ENCODE measurements around the gene SLC6A5. TPM values are rescaled to one million over a fixed set of nuclear protein-coding genes. Genes with fewer than 3 reads are reported as not detected.

Gene SLC6A5
- total and polyA plus RNA-seq, 2 donors (not counting 3 experiments of a cell fraction or from before 2014, with no cell fraction given), result not detected

- TF ChIP-seq POLR2A (IDR thresholded peaks at IDR 0.05; ENCODE audit: low read depth, low read length) (no peak), CTCF (IDR thresholded peaks at IDR 0.05; ENCODE audit: extremely low read depth in 1 of 2, insufficient read depth in 1 of 2, low read depth in 1 of 2, low read length in 2 of 2) (peak in 1 of 2 donors; percentile 9)
- intact Hi-C loops (cut with micrococcal nuclease) (loop anchor here (1.0 kb wide), 1 partner anchor 24 kb away; no protein-coding TSS in a partner anchor), dilution Hi-C loops (cut with MboI; ENCODE audit: extremely low pct_ligation_motif_present, low sequenced_read_pairs) (no loop called here)
- Histone ChIP-seq H4K20me1 (replicated peaks; ENCODE audit: control insufficient read depth, extremely low read depth, insufficient read depth, low read length) (no peaks in the 10 kb centered on the region), H3K4me2 (ENCODE audit: insufficient read depth, low read length) (no peak overlapping the region), H3K79me2 (ENCODE audit: control insufficient read depth, insufficient read depth, low read length) (no peaks in the 10 kb centered on the region), H3K27ac (ENCODE audit: insufficient read depth, low read depth, low read length) (no peak overlapping the region), H3K4me1 (ENCODE audit: control insufficient read depth, extremely low read depth, insufficient read depth, low read length) (no peaks in the 10 kb centered on the region), H3K9me1 (replicated peaks; ENCODE audit: control insufficient read depth, extremely low read depth, insufficient read depth, low read length) (no peaks in the 10 kb centered on the region), H3K27me3 (ENCODE audit: control insufficient read depth in 2 of 2, insufficient read depth in 2 of 2, low read length in 2 of 2) (peaks cover 32 to 45% of the 10 kb centered on the region in 2 experiments), H3K9me3 (replicated peaks; ENCODE audit: control insufficient read depth, insufficient read depth, low read length) (no peaks in the 10 kb centered on the region), H2AFZ (ENCODE audit: low read depth, low read length) (no peak overlapping the region), H3K4me3 (replicated peaks in 1 of 3; ENCODE audit: insufficient read depth in 1 of 3, low read depth in 1 of 3, low read length in 3 of 3) (no peak overlapping the region), H3K36me3 (ENCODE audit: control insufficient read depth in 2 of 2, extremely low read depth in 1 of 2, insufficient read depth in 2 of 2, low read length in 2 of 2) (no peaks in the 10 kb centered on the region), H3K9ac (replicated peaks; ENCODE audit: extremely low read depth, insufficient read depth, low read length) (no peak overlapping the region)
- ChIA-PET CTCF (interaction anchor here (1.1 to 1.5 kb wide), 4 partner anchors 16 to 544 kb away, joined by 3 to 13 read pairs (median 8); no protein-coding TSS in a partner anchor), POLR2A (no interaction called here)
- FAIRE-seq (no peak), DNase-seq (ENCODE audit: low read depth, low spot score) (peak; percentile 4)
- no TSS peak for BruUV-seq (replicated peaks)
These were observed 73.2 kb downstream of the SLC6A5 start for GRCh38 chr11:20672575-20672974.

- Histone ChIP-seq H3K4me3 (replicated peaks in 1 of 3; ENCODE audit: insufficient read depth in 1 of 3, low read depth in 1 of 3, low read length in 3 of 3) (no peak overlapping the region), H3K9me1 (replicated peaks; ENCODE audit: control insufficient read depth, extremely low read depth, insufficient read depth, low read length) (no peaks in the 10 kb centered on the region), H3K27me3 (ENCODE audit: control insufficient read depth in 2 of 2, insufficient read depth in 2 of 2, low read length in 2 of 2) (peaks cover 3 to 6% of the 10 kb centered on the region in 2 experiments), H3K36me3 (ENCODE audit: control insufficient read depth in 2 of 2, extremely low read depth in 1 of 2, insufficient read depth in 2 of 2, low read length in 2 of 2) (no peaks in the 10 kb centered on the region), H3K4me2 (ENCODE audit: insufficient read depth, low read length) (no peak overlapping the region), H3K9me3 (replicated peaks; ENCODE audit: control insufficient read depth, insufficient read depth, low read length) (no peaks in the 10 kb centered on the region), H4K20me1 (replicated peaks; ENCODE audit: control insufficient read depth, extremely low read depth, insufficient read depth, low read length) (no peaks in the 10 kb centered on the region), H3K27ac (ENCODE audit: insufficient read depth, low read depth, low read length) (no peak overlapping the region), H3K9ac (replicated peaks; ENCODE audit: extremely low read depth, insufficient read depth, low read length) (no peak overlapping the region), H2AFZ (ENCODE audit: low read depth, low read length) (no peak overlapping the region), H3K79me2 (ENCODE audit: control insufficient read depth, insufficient read depth, low read length) (no peaks in the 10 kb centered on the region), H3K4me1 (ENCODE audit: control insufficient read depth, extremely low read depth, insufficient read depth, low read length) (no peaks in the 10 kb centered on the region)
- POLR2A ChIA-PET, result no interaction called here
- DNase-seq (ENCODE audit: low read depth, low spot score) (no peak), FAIRE-seq (no peak)
- intact Hi-C loops (cut with micrococcal nuclease), result no loop called here
- CTCF ChIA-PET, result no interaction called here
- TF ChIP-seq FOS (IDR thresholded peaks at IDR 0.05; ENCODE audit: borderline replicate concordance, insufficient read depth, low read length) (no peak), MYC (IDR thresholded peaks at IDR 0.05; ENCODE audit: low read depth, low read length) (no peak), EZH2 (IDR thresholded peaks at IDR 0.05; ENCODE audit: borderline replicate concordance, low read depth, low read length, severe bottlenecking) (no peak), GATA2 (IDR thresholded peaks at IDR 0.05; ENCODE audit: insufficient read depth, insufficient read length, low read depth, low read length) (no peak), JUN (IDR thresholded peaks at IDR 0.05; ENCODE audit: borderline replicate concordance, insufficient read depth, insufficient read length, low read depth) (no peak), POLR2A (IDR thresholded peaks at IDR 0.05; ENCODE audit: low read depth, low read length) (no peak), POLR2AphosphoS5 (IDR thresholded peaks at IDR 0.05; ENCODE audit: insufficient read depth, low read depth, low read length) (no peak), CTCF (IDR thresholded peaks at IDR 0.05; ENCODE audit: extremely low read depth in 1 of 2, insufficient read depth in 1 of 2, low read depth in 1 of 2, low read length in 2 of 2) (no peak), MAX (IDR thresholded peaks at IDR 0.05; ENCODE audit: insufficient read depth, insufficient read length) (no peak)
- no TSS peak for BruUV-seq (replicated peaks)
- dilution Hi-C loops (cut with MboI; ENCODE audit: extremely low pct_ligation_motif_present, low sequenced_read_pairs), result no loop called here
These were observed 77.2 kb downstream of the SLC6A5 start for GRCh38 chr11:20676658-20677057.

Data from endothelial cell of umbilical vein (primary cell).